HCT116 (cell line): ENCODE measurements around the gene POP4. TPM values are rescaled to one million over a fixed set of nuclear protein-coding genes. Genes with fewer than 3 reads are reported as not detected.
"Not testable (repeated sequence)": the region's sequence is repeated elsewhere in the genome, so short reads cannot be mapped to it uniquely, and the experiment has no call there.

Experiments used
- ATAC-seq: fragments of 200-7000 bp; cut with Tn5 transposase; 2 replicates; pipeline ENCODE4 v1.9.1; 2020; ENCODE audit warnings: mild to moderate bottlenecking, moderate library complexity
- BruUV-seq: library from RNA; stranded (reverse); fragments of 400-500 nt; replicated peaks from 2 replicates; lab custom pipeline; 2021; lab: Mats Ljungman, UMichigan
- CTCF ChIA-PET: fragments of 300-600 bp; sonication (Branson Sonifier 250); formaldehyde crosslinking; loops from one replicate; lab custom pipeline; 2021; ENCODE audit warnings: antibody characterized with exemption; lab: Charles Lee
- POLR2A ChIA-PET: fragments of 300-600, 350-600 bp; sonication (Branson Sonifier 250); formaldehyde crosslinking; loops from one replicate; lab custom pipeline; 2021; ENCODE audit warnings: antibody characterized with exemption; lab: Charles Lee
- RAD21 ChIA-PET, 2 experiments: fragments of 300-600 bp; sonication (Branson Sonifier 250); formaldehyde crosslinking; loops; one replicate each; lab custom pipeline; 2023; ENCODE audit warnings: low total read pairs in 2 of 2; ENCODE audit not compliant: uncharacterized antibody in 2 of 2, unreplicated experiment in 2 of 2, low non-redundant PET in 1 of 2; lab: Charles Lee
- DNase-seq: peaks from one replicate; pipeline ENCODE4 v3.0.0-alpha.2; 2010; ENCODE audit warnings: low read depth, low spot score
- H2AFZ ChIP-seq: fragments of 200-600 bp; shearing (Covaris generic), sonication (generic); 2 replicates; pipeline ENCODE4 v1.6.1; 2017; ENCODE audit warnings: low read depth, mixed run types, mixed read lengths, antibody characterized with exemption, low read length; ENCODE audit not compliant: poor library complexity, severe bottlenecking
- H3K27ac ChIP-seq: 2 replicates; pipeline ENCODE4 v1.5.1; 2012; ENCODE audit warnings: low read depth, low read length
- H3K27me3 ChIP-seq: fragments of 200-600 bp; sonication (generic); 2 replicates; pipeline ENCODE4 v1.6.1; 2016; ENCODE audit warnings: mixed run types, low read length, mixed read lengths; ENCODE audit not compliant: insufficient read depth
- H3K36me3 ChIP-seq, 2 experiments: fragments of 200-500 bp in 1 of 2; fragments of 200-600 bp in 1 of 2; sonication (Bioruptor generic) in 1 of 2; sonication (generic) in 1 of 2; 2 replicates each; pipeline versions ENCODE4 v1.5.1 to v1.6.1; 2014 to 2016; ENCODE audit warnings: low read length in 2 of 2, inconsistent platforms in 1 of 2, mixed read lengths in 1 of 2, mixed run types in 1 of 2; ENCODE audit not compliant: insufficient read depth in 2 of 2, control insufficient read depth in 1 of 2
- H3K4me1 ChIP-seq, 2 experiments: fragments of 200-600 bp in 1 of 2; sonication (generic) in 1 of 2; 2 replicates each; pipeline versions ENCODE4 v1.5.1 to v1.6.1; 2012 to 2017; ENCODE audit warnings: low read length in 2 of 2, inconsistent platforms in 1 of 2, mild to moderate bottlenecking in 1 of 2, mixed read lengths in 1 of 2, mixed run types in 1 of 2, moderate library complexity in 1 of 2; ENCODE audit not compliant: insufficient read depth in 2 of 2, control insufficient read depth in 1 of 2
- H3K4me2 ChIP-seq: fragments of 200-600 bp; sonication (generic); 2 replicates; pipeline ENCODE4 v1.6.1; 2017; ENCODE audit warnings: mixed run types, low read length, mixed read lengths
- H3K4me3 ChIP-seq, 2 experiments: fragments of 200-600 bp in 1 of 2; sonication (generic) in 1 of 2; replicated peaks in 1 of 2; 2 replicates each; pipeline ENCODE4 v1.5.1; 2011 to 2016; ENCODE audit warnings: low read length in 2 of 2, control low read depth in 1 of 2, low read depth in 1 of 2, mild to moderate bottlenecking in 1 of 2, mixed read lengths in 1 of 2, mixed run types in 1 of 2
- H3K79me2 ChIP-seq: fragments of 200-600 bp; sonication (generic); 2 replicates; pipeline ENCODE4 v1.6.1; 2017; ENCODE audit warnings: mild to moderate bottlenecking, mixed run types, low read length, moderate library complexity, mixed read lengths; ENCODE audit not compliant: insufficient read depth
- H3K9ac ChIP-seq: fragments of 200-600 bp; sonication (generic); 2 replicates; pipeline ENCODE4 v1.6.1; 2016; ENCODE audit warnings: low read length, mixed read lengths
- H3K9me2 ChIP-seq: fragments of 200-600 bp; sonication (generic), shearing (Covaris generic); 2 replicates; pipeline ENCODE4 v1.6.1; 2017; ENCODE audit warnings: mixed run types, mild to moderate bottlenecking, moderate library complexity; ENCODE audit not compliant: insufficient read depth
- H3K9me3 ChIP-seq, 2 experiments: fragments of 200-500 bp in 1 of 2; fragments of 200-600 bp in 1 of 2; sonication (Bioruptor generic) in 1 of 2; sonication (generic) in 1 of 2; 2 replicates each; pipeline ENCODE4 v1.6.1; 2014 to 2017; ENCODE audit warnings: low read length in 2 of 2, mixed read lengths in 2 of 2, inconsistent platforms in 1 of 2, low read depth in 1 of 2, mild to moderate bottlenecking in 1 of 2, mixed run types in 1 of 2, moderate library complexity in 1 of 2; ENCODE audit not compliant: control insufficient read depth in 1 of 2, insufficient read depth in 1 of 2
- H4K20me1 ChIP-seq: fragments of 200-600 bp; sonication (generic), shearing (Covaris generic); 2 replicates; pipeline ENCODE4 v1.6.1; 2017; ENCODE audit warnings: mixed run types, mild to moderate bottlenecking, moderate library complexity; ENCODE audit not compliant: insufficient read depth
- FOSL1 ChIP-seq: IDR thresholded peaks from 2 replicates; pipeline ENCODE4 v1.6.1; 2012; ENCODE audit warnings: low read depth
- JUND ChIP-seq: IDR thresholded peaks from 2 replicates; pipeline ENCODE4 v1.6.1; 2012
- REST ChIP-seq: IDR thresholded peaks from 2 replicates; pipeline ENCODE4 v1.6.1; 2012; ENCODE audit warnings: low read depth
- SP1 ChIP-seq: IDR thresholded peaks from 2 replicates; pipeline ENCODE4 v1.6.1; 2012; ENCODE audit warnings: low read depth
- YY1 ChIP-seq: IDR thresholded peaks from 2 replicates; pipeline ENCODE4 v1.6.1; 2011; ENCODE audit warnings: low read length, low read depth, moderate library complexity, mild to moderate bottlenecking; ENCODE audit not compliant: insufficient replicate concordance; ENCODE audit errors: extremely low read depth
- intact Hi-C: fragments of 100-400 bp; cut with micrococcal nuclease; formaldehyde crosslinking; loops from 2 replicates; pipeline ENCODE4 v1.10.0; 2022
- total RNA-seq: library from RNA; stranded (reverse); gene quantifications from one replicate; pipeline ENCODE4 v1.2.1, GENCODE V29; 2021; ENCODE audit not compliant: unreplicated experiment

Gene POP4
- total RNA-seq, 1 experiment from 2014 or later, result 61.2 TPM

- TF ChIP-seq REST, result no peak
- TF ChIP-seq SP1, result peak; percentile 51; the same call in 1 of the 2 replicates
- peak; percentile 43 for TF ChIP-seq YY1
- TF ChIP-seq FOSL1, result no peak
- TF ChIP-seq JUND, result no peak
- TF ChIP-seq, all 23 proteins: peak for 9
These were observed at the start of gene POP4 (continued) for GRCh38 chr19:29605653-29606419.

DNA sequence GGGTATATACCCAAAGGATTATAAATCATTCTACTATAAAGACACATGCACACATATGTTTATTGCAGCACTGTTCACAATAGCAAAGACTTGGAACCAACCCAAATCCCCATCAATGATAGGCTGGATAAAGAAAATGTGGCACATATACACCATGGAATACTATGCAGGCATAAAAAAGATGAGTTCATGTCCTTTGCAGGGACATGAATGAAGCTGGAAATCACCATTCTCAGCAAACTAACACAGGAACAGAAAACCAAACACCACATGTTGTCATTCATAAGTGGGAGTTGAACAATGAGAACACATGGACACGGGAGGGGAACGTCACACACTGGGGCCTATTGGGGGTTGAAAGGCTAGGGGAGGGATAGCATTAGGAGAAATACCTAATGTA lies 47.0 kb upstream of the POP4 start:
- H2AFZ ChIP-seq, CTCF ChIA-PET, ATAC-seq, H3K36me3 ChIP-seq, DNase-seq, H3K9me3 ChIP-seq, H3K9ac ChIP-seq, H3K4me2 ChIP-seq, POLR2A ChIA-PET, H3K79me2 ChIP-seq, H3K9me2 ChIP-seq, H3K4me1 ChIP-seq, RAD21 ChIA-PET, BruUV-seq, H4K20me1 ChIP-seq, H3K27ac ChIP-seq, H3K4me3 ChIP-seq, intact Hi-C loops: not testable (repeated sequence)
- H3K27me3 ChIP-seq, result peaks cover 24% of the 10 kb centered on the region
